ENCODE results near the gene SORBS2. TPM values are rescaled to one million over a fixed set of nuclear protein-coding genes. Genes with fewer than 3 reads are reported as not detected.
A peak's percentile ranks its signal among the peaks of the same experiment; 100 is the strongest.

Gene SORBS2
- total RNA-seq, 1 donor, result 1.7 TPM

DNA sequence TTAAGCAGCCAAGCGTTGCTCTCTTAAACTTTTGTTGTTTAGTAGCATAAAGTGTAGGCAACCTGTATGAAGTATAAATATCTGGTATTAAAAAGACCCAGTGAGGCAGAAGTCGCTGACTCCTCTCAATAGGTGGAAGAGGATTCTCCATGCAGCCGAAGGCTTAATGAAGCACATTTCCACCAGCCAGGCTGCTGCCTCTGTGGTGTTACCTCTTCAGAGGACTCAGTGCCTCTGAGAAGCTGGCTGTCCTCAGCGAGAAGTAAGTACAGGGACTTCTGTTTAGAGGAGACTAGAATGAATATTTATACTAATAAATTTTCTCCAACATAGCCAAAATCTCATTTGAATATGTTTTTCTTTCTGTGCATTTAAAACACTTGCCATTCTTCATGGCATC lies 6.0 kb downstream of the SORBS2 start:
- TF ChIP-seq, protein P1, sequence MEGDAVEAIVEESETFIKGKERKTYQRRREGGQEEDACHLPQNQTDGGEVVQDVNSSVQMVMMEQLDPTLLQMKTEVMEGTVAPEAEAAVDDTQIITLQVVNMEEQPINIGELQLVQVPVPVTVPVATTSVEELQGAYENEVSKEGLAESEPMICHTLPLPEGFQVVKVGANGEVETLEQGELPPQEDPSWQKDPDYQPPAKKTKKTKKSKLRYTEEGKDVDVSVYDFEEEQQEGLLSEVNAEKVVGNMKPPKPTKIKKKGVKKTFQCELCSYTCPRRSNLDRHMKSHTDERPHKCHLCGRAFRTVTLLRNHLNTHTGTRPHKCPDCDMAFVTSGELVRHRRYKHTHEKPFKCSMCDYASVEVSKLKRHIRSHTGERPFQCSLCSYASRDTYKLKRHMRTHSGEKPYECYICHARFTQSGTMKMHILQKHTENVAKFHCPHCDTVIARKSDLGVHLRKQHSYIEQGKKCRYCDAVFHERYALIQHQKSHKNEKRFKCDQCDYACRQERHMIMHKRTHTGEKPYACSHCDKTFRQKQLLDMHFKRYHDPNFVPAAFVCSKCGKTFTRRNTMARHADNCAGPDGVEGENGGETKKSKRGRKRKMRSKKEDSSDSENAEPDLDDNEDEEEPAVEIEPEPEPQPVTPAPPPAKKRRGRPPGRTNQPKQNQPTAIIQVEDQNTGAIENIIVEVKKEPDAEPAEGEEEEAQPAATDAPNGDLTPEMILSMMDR (IDR thresholded peaks at IDR 0.05; ENCODE audit: insufficient read depth, low read depth, low read length), result no peak
- DNase-seq (ENCODE audit: low read depth), result no peak
- H3K4me3 ChIP-seq (ENCODE audit: low read depth, low read length), result no peak overlapping the region

DNA sequence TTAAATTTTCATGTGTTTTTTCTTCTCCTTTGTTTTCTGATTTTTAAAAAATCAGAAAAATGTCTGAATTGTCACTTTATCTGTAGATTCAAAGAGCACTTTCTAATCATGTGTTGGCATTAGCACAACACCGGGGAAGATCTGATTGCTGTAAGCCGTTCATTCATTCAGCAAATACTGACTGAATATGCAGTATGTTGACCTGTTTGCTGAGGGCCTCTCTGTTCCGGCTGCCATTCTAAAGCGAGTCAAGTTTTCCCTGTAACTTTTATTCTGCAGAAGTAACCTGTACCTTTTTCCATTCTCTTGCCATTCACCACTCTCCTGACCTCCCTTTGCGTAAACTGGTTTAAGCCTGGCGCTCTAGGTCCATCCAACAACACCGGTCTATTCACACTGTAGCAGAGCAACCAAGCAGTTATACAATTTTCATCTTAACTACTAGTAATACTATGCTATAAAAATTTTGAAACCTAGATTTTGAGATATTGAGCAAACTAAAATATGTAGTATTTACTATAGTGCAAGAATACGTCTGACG lies 6.7 kb downstream of the SORBS2 start:
- no peak for DNase-seq (ENCODE audit: low read depth)
- TF ChIP-seq, protein P1 (IDR thresholded peaks at IDR 0.05; ENCODE audit: insufficient read depth, low read depth, low read length), result no peak
- no peak overlapping the region for H3K4me3 ChIP-seq (ENCODE audit: low read depth, low read length)

GRCh38 chr4:185803022-185803421 lies 9.0 kb downstream of the SORBS2 start:
- H3K4me3 ChIP-seq (ENCODE audit: low read depth, low read length), result no peak overlapping the region
- peak; percentile 59 for DNase-seq (ENCODE audit: low read depth)
- TF ChIP-seq, protein P1 (IDR thresholded peaks at IDR 0.05; ENCODE audit: insufficient read depth, low read depth, low read length), result no peak

GRCh38 chr4:185801471-185801870 lies 10.5 kb downstream of the SORBS2 start:
- TF ChIP-seq, protein P1 (IDR thresholded peaks at IDR 0.05; ENCODE audit: insufficient read depth, low read depth, low read length), result no peak
- peak; percentile 43 for DNase-seq (ENCODE audit: low read depth)
- H3K4me3 ChIP-seq (ENCODE audit: low read depth, low read length), result no peak overlapping the region

GRCh38 chr4:185800266-185800945 lies 11.6 kb downstream of the SORBS2 start:
- DNase-seq (ENCODE audit: low read depth), result no peak
- H3K4me3 ChIP-seq (ENCODE audit: low read depth, low read length), result no peak overlapping the region
- TF ChIP-seq, protein P1 (IDR thresholded peaks at IDR 0.05; ENCODE audit: insufficient read depth, low read depth, low read length), result no peak

- no peak overlapping the region for H3K4me3 ChIP-seq (ENCODE audit: low read depth, low read length)
- TF ChIP-seq, protein P1 (IDR thresholded peaks at IDR 0.05; ENCODE audit: insufficient read depth, low read depth, low read length), result no peak
- DNase-seq (ENCODE audit: low read depth), result no peak
Measured at GRCh38 chr4:185799442-185799841, 12.6 kb downstream of the SORBS2 start.

Measured in fibroblast of villous mesenchyme (primary cell).